GM21786 (cell line): ENCODE measurements around the gene NPHP4.
"Not testable (repeated sequence)": the region's sequence is repeated elsewhere in the genome, so short reads cannot be mapped to it uniquely, and the experiment has no call there.

Experiments
- ATAC-seq: cut with Tn5 transposase; IDR thresholded peaks from one replicate; pipeline ENCODE4 v1.9.1; 2021; ENCODE audit not compliant: unreplicated experiment

Gene NPHP4

DNA sequence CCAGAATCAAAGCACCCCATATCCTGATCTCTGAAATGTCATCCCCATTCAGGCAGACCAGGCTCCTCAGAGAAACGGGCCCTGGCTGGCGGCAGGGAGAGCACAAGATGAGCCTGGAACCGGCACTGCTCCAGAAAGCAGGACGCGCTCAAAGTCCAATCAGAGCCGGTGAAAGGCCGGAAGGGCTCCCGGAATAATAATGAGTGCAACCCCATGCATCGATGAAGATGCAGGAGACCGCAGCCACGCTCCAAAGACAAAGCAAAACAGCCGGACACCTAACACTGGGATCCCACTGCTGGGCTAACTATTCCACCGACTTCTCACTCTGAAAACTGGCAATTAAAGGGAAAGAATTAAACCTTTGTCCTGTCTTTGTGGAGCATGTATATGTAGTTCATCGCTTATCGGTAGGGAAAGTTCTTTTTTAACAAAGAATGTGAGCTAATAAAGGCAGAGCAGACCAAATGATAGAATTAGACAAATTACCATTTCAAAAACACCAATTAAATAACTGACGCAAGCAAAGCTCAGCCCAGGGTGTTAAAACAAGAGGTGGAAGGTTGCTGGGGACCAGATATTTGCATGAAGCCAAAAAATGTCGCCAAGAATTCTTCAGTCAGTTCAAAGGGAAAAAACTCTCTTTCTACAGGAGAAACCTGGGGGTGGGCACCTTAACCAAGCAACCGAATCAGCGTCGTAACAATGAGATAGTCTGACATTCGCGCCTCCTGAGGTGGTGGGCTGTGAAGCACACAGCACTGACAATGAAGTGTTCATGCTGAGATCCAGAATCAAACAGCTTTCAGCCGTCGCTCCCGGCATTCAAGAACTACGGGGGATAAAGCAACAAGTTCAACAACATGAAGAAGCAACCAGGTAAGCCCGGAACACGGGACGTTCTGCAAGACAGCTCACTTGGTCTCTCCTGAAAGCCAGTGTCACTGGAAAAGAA, 95.2 kb downstream of the NPHP4 start:
- ATAC-seq = no peak

DNA sequence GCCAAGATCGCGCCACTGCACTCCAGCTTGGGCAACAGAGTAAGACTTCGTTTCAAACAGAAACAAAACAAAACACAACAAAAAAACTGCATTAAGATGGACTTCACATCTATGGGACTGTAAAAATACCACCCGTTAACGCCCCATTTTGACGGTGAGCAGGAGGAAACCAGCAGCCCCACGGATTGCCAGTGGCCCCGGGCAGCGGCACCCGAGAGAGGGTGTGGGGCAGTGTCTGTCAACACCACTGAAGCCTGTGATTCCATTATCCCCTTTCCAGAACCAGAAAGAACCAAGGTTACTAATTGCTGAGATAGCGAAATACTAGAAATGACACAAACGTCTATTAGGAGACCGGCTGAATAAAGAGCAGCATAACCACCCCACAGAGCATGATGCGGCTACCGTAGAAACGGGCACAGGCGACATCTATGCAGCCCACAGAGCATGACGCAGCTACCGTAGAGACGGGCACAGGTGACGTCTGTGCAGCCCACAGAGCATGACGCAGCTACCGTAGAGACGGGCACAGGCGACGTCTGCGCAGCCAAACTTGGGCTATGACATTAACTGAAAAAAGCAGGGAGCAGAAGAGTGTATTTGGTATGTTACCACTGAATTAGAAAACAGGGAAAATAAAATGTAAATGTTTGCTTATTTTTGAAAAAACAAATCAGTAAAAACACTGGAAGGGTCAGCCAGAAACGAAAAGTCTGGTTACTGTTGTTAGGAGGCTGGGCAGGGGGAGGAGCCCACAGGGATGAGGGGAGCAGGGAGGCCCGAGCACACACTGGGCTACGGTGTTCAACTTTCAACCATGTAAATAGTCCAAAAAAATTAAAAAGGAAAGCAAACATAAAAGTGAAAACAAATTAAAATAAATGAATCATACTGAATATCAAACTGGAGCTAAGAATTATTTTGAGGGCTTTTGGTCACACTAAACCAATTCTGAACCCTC, 96.5 kb downstream of the NPHP4 start:
- ATAC-seq = no peak

DNA sequence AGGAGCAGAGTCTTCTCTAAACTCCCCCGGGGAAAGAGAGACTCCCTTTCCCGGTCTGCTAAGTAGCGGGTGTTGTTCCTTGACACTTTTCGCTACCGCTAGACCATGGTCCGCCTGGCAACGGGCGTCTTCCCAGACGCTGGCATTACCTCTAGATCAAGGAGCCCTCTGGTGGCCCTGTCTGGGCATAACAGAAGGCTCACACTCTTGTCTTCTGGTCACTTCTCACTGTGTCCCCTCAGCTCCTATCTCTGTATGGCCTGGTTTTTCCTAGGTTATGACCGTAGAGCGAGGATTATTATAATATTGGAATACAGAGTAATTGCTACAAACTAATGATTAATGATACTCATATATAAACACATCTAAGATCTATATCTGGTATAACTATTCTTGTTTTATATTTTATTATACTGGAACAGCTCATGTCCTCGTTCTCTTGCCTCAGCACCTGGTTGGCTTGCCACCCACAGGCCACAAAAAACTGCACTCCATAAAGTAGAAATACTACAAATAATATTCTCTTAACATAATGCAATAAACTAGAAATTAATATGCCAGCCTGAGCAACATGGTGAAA, 98.4 kb downstream of the NPHP4 start:
- ATAC-seq = not testable (repeated sequence)

DNA sequence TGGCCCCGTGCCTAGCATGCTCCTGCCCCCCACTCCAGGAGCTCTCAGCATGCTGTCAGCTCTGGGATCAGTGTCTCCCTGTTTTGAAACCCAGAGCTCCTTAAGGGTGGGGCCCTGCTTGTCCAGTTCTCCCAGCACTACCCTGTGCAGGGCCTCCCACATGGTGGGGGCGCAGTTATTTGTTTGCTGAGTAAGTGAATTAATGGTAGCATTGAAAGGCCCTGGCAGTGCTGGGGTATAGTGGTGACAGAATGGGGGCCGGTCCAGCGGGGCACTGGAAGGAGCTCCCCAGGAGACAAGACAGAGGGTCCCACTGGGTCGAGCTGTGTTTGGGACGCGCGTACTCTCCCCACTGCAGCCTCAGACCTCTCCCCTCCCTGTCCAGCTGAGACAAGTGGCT, 99.9 kb downstream of the NPHP4 start:
- ATAC-seq = no peak

DNA sequence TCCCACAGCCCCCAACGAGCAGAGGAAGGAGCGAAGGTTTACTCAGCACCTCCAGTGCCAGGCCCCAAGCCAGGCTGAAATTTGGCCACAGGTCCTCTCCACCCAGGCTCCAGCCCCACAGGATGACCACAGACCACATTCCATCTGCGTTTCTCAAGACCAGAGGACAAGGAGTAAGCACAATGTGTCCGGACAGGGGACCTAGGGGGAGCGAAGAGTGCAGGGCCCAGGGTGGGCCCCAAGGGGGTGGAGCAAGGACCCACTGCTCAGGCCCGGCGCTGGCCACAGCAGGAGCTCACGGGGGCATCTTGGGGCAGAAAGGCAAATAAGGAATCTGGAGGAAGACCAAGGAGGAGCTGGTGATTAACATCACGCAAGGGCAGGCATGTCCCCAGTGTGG, 100.5 kb downstream of the NPHP4 start:
- ATAC-seq = no peak

DNA sequence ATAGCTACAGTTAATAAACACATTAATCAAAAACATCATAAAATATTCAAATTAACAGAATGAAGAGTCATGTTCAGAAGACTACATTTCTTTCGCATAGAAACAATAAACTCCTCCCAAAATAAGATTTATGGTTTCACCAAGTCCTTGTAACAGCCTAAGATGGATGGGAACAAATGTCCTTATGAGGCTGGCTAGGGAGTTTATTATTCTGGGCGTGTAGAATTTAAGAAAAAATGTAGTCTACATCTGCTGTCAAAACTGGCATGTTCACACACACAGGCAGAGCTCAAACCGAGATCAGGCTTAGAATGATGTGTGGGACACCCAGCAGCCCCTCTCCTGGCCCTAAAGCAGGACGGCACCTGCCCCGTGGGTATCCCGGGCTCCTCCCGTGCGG, 101.1 kb downstream of the NPHP4 start:
- no peak for ATAC-seq

DNA sequence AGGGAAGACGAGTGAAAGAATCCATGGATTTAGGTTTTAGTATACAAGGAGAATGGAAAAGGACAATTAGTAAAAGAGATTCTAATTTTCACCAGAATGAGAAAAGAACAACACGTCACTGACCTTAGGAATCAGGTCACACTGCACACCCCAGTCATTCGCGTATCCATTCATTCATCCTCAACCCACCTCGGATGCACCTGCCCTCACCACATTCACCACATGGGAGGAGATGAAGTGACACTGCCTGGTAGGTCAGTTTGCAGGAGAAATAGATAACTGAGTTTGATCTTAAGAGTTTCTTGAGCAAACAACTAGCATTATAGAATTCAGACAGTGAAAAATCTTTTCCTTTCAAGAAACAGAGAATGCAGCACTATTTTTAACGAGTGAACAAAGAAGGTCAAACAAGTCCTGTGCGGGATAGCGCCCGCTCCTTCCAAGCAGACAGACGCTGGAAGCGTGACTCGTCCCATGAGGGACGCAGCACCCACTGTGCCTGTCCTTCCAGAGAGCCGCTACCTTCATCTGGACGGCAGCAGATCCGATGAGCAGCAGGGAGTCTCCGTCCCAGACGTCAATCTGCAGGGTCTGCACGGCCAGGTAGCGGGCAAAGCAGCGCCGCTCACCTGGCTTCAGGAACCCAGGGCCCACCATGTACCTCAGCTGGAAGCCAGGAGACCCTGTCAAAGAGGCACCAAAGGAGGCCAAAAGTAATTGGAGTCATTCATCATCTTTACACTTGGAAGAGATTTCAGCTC, 101.7 kb downstream of the NPHP4 start:
- ATAC-seq = no peak

DNA sequence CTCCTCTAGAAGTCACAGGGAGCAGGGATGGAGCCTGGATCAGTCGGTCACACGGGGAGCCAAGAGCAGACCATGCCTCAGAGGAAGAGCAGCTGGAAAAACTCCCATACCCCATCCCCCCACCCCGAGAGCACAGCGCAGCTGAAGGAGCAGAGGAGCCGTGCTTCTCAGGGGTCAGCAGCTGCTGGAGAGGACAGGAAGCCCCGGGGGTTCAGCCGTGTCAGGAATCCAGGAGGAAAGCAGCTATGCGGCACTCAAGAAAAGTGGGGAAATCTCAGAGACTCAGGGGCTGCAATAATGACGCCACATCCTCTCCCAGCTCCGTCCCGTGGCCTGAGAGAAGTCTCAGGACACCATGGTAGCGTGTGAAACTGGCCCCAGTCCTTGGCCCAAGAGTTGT, 102.3 kb downstream of the NPHP4 start:
- ATAC-seq = no peak

DNA sequence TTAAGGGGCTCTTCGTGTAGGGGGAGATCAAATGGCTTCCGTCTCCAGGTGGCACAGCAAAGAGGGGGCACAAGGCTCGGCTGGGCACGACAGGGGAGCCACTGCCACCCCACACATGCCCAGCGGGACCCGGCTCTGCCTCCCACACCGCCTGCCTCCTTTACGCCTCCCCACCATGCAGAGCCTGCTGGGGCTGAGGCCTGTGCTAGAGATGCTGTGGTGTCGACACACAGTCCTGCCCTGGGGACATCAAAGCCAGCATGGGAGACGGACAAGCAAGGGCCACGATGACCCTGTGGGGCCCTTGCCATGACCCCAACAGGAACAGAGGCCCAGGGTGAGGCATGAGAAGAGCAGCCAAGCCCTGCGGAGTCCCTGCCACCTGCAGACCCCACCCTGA, 102.8 kb downstream of the NPHP4 start:
- no peak for ATAC-seq

DNA sequence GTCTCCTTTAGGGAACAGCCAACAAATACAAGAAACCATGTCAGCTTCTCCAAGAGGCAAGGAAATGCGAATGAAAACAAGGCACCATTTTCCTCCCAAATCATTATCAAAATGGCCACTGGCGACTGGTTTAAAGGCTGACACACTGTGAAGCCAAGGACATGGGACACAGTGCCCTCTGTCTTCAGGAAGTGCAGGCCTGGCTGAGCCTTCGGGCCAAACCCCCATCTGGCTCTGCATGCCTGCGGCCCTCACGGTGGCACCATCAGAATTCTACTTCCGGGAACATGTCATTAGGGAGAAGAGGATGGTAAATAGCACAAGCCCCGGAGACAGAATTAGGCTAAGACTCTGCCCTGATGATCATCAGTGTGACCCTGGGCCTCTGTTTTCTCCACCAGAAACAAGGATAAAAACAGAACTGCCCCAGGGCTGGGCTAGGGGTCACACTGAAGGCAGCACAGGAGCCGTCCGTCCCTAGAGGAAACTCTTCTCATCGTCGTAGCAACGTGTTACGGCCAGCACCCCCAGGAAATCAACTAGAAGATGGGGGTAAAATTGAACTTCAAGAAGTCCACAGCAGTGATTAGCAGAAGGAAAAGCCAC, 103.5 kb downstream of the NPHP4 start:
- ATAC-seq = no peak

DNA sequence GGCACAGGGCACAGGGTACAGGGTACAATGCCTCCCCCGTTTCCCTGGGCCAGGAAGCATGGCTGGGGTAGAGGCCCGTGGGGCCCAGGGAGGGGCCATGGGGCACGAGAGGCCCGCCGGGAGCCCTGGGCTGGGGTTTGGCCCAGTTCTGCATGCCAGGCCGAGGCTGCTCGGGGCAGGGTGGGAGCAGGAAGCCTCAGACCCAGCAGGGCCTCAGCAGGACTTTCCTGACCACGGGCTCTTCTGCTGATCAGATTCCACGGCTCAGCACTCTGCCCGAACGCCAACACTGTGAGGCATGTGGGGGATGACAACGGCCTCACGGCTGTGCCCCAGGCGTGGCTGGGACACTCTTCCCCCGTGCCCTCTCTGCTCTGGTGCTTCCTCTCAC, 104.3 kb downstream of the NPHP4 start:
- ATAC-seq = no peak

DNA sequence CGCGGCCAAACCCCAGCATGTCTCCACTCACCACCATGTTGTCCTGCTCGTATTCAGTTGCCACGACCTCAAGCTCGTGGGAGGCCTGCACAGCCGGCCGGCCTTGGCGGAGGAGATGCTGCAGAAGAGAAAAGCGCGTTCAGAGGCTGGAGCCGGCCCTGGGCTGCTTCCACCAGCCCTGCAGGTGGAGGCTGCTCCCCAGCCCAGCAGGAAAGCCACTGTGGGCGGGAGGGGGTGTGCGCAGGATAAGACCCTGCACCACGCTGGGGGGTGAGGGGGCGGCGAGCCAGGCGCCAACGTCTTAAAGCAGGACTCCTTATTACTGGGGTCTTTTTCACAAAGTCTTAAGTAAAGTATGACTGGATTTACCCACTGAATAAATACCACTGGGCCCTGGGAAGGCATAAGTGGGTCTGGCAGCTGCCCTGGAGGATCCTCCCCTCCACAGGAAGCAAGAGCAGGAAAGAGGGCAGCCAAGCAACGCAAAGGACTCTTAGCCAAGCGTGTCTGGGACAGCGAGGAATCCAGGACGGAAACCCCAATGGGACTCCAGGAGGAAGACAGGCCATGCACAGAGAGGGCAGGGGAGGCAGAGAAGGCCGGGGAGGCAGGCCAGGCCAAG, 104.8 kb downstream of the NPHP4 start:
- no peak for ATAC-seq

DNA sequence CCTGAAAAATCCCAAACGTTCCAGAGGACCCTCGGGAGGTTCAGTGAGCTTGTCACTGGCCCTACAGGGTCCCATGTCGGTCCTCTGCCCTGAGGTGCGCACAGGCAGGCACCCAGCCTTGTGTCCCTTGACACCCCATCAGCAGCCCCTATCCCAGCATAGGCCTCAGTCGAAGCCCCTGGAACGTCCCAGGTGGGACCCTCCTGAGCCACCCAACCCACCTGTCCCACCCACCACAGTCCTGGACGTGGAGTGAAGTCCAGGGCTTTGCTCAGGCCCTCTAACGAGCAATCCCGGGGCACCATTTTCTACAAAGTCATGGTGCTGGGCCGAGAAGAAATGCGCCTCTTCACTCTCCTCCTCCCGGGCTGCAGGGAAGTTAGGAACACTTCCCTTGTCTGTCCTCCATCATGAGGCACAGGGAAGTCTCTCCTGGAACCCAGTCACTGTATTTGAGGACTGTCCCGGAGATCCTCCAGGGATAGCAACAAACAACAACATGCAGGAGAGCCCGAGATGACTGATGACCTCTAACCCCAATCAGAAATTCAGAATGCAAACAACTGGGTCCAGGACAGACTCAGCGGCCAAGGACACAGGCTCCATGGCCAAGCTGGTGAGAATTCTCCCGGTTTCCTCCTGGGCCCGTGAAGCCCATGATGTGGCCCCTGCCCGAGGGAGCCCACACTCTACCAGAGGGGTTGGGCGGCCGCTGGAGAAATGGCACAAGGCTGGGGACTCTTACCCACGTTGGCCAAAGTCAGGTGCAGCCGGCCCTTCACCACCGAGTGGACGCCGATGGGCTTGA, 105.5 kb downstream of the NPHP4 start:
- no peak for ATAC-seq

DNA sequence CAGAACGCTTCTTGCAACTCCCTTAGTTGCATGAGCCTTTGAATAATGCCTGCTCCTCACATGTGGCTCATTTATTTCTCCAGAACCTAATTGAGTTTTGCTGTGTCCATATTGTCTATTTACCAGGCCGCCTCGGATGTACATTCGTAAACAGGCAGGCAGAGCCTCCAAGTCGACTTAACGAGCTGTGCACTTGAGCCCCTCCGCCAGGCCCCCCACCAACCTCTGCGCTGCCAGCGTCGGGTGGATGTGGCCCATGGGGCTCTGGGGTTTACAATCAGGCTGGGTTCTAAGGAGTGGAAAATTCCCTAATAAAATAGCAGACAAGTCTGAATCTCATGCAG, 106.1 kb downstream of the NPHP4 start:
- ATAC-seq = no peak

DNA sequence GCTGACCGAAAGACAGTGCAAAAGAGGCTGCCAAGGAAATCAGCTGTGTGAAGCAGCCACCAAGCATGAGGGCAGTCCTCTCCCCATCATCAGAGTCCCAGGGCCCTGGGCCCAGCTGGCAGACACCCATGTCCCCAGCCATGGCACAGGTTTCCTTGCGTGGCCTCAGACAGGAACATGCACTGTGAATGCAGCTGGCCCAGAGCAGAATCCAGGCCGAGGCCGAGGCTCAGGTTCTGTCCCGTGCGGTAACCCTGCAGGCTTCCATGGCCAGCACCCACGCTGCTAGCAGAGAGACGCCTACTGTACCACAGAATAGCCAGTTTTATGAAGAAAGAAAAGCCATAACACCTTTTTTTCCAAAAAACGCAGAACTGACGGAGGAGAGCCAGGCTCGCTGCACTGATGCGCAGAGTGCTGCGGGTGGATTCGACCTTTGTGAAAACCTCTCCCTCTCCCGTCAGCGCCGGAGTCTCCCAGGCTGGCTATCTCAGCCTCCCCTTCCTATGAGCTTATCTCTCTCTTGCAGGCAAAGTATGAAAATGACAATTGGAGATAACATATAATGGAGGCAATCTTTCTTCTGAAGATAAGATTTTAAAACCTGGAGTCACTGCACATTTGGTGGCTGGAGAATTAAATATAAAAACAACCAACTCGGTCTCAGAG, 106.6 kb downstream of the NPHP4 start:
- no peak for ATAC-seq

DNA sequence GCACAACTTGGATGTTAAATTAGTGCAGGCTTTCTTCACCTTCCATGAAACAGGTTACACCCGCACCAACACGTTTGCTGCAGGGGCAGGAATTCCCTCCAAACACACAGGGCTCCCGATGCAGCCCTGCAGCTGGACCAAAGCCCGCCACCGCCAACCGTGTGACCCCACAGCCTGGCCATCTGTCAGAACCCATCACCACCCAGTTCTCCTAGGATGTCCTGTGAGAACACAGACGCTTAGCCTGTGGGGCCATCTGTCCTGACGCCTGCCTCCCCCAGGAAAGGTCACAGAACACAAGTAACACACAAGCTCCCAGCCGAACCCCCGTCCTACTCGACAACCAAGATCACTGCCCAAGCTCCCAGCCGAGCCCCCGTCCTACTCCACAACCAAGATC, 108.1 kb downstream of the NPHP4 start:
- ATAC-seq = no peak

DNA sequence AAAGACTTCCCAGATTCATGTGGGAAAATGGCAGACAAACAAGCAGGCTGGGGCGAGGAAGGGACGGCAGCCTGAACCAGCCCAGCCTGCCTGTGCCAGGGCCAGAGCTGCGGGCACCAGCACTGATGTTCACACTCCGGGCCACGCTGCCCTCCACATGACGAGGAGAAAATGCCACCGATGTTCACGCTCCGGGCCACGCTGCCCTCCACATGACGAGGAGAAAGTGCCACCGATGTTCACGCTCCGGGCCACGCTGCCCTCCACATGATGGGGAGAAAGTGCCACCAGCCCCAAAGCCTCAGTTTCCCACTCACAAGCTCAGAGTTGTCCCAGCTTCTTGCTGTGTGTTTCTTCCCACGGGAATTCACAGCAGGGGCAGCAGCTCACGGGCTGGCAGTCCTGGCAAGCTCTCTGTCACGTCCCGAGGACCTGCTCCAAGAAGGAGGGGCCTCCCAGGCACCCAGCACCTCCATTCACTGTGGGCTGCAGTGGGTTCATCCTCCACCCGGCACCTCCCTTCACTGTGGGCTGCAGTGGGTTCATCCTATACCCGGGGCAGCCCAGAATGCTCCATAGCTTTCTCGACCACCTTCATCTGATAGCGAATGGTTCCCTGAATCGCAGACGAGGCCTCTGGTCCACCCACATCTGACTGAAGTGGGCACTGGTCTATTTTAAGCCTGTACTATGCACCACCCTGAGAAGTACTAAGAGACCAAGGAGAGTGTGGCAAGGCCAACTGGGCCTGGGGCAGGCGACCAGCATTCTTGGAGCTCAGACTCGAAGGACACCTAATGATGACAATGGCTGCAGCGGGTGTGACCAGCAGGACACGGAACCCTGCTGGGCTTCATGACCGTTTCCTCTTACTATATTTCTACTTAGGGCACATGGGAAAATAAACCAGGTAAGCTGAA, 108.8 kb downstream of the NPHP4 start:
- no peak for ATAC-seq
